WTC11 (cell line): ENCODE data around the gene TMC4. TPM values are rescaled to one million over a fixed set of nuclear protein-coding genes. Genes with fewer than 3 reads are reported as not detected.

Experiments used
- ATF1 ChIP-seq: sonication (generic); formaldehyde crosslinking; IDR thresholded peaks from 2 replicates; pipeline ENCODE4 v1.8.1; 2023; ENCODE audit warnings: mild to moderate bottlenecking, moderate library complexity, missing genetic modification reagents
- CREB1 ChIP-seq: sonication (generic); formaldehyde crosslinking; IDR thresholded peaks from 2 replicates; pipeline ENCODE4 v1.8.0; 2023; ENCODE audit warnings: mild to moderate bottlenecking, missing genetic modification reagents
- CREM ChIP-seq: sonication (generic); formaldehyde crosslinking; IDR thresholded peaks from 2 replicates; pipeline ENCODE4 v1.8.1; 2022; ENCODE audit warnings: mild to moderate bottlenecking, missing genetic modification reagents, moderate library complexity
- ETV6 ChIP-seq: sonication (generic); formaldehyde crosslinking; IDR thresholded peaks from 2 replicates; pipeline ENCODE4 v1.8.1; 2022; ENCODE audit warnings: mild to moderate bottlenecking, missing genetic modification reagents
- FOXK1 ChIP-seq: sonication (generic); formaldehyde crosslinking; IDR thresholded peaks from 2 replicates; pipeline ENCODE4 v1.8.0; 2022; ENCODE audit warnings: mild to moderate bottlenecking, moderate library complexity, missing genetic modification reagents
- GABPB1 ChIP-seq: sonication (generic); formaldehyde crosslinking; IDR thresholded peaks from 2 replicates; pipeline ENCODE4 v1.8.1; 2023; ENCODE audit warnings: mild to moderate bottlenecking, missing genetic modification reagents
- IRF2 ChIP-seq: sonication (generic); formaldehyde crosslinking; IDR thresholded peaks from 2 replicates; pipeline ENCODE4 v1.8.0; 2022; ENCODE audit warnings: low read depth, missing genetic modification reagents, borderline replicate concordance
- JUN ChIP-seq: sonication (generic); formaldehyde crosslinking; IDR thresholded peaks from 2 replicates; pipeline ENCODE4 v1.8.0; 2023; ENCODE audit warnings: mild to moderate bottlenecking, missing genetic modification reagents
- NFYB ChIP-seq: sonication (generic); formaldehyde crosslinking; conservative IDR thresholded peaks from 2 replicates; pipeline ENCODE4 v1.8.0; 2022; ENCODE audit warnings: low read depth, missing genetic modification reagents
- PRRX2 ChIP-seq: fragments of 250-450 bp; sonication (Bioruptor Pico); IDR thresholded peaks from 2 replicates; pipeline ENCODE4 v1.8.0; 2021; ENCODE audit warnings: mild to moderate bottlenecking
- RORB ChIP-seq: fragments of 250-450 bp; sonication (Bioruptor Pico); IDR thresholded peaks from 2 replicates; pipeline ENCODE4 v1.9.0; 2021; ENCODE audit warnings: mild to moderate bottlenecking
- SMAD3 ChIP-seq: sonication (generic); formaldehyde crosslinking; IDR thresholded peaks from 2 replicates; pipeline ENCODE4 v1.8.0; 2022; ENCODE audit warnings: missing genetic modification reagents, mild to moderate bottlenecking, borderline replicate concordance
- SOX15 ChIP-seq: fragments of 250-450 bp; sonication (Bioruptor Pico); IDR thresholded peaks from 2 replicates; pipeline ENCODE4 v1.9.0; 2021; ENCODE audit warnings: mild to moderate bottlenecking
- SP1 ChIP-seq: sonication (generic); formaldehyde crosslinking; conservative IDR thresholded peaks from 2 replicates; pipeline ENCODE4 v1.8.1; 2022; ENCODE audit warnings: missing genetic modification reagents
- TCF7 ChIP-seq: sonication (generic); formaldehyde crosslinking; IDR thresholded peaks from 2 replicates; pipeline ENCODE4 v1.8.0; 2022; ENCODE audit warnings: mild to moderate bottlenecking, low read depth, missing genetic modification reagents, moderate library complexity
- TEAD4 ChIP-seq: sonication (generic); formaldehyde crosslinking; IDR thresholded peaks from 2 replicates; pipeline ENCODE4 v1.8.0; 2022; ENCODE audit warnings: mild to moderate bottlenecking, missing genetic modification reagents
- ZNF121 ChIP-seq: sonication (generic); formaldehyde crosslinking; IDR thresholded peaks from 2 replicates; pipeline ENCODE4 v1.8.0; 2023; ENCODE audit warnings: missing genetic modification reagents
- ZNF138 ChIP-seq: sonication (generic); formaldehyde crosslinking; conservative IDR thresholded peaks from 2 replicates; pipeline ENCODE4 v1.8.1; 2022; ENCODE audit warnings: mild to moderate bottlenecking, moderate library complexity, missing genetic modification reagents
- ZNF416 ChIP-seq: fragments of 250-450 bp; sonication (Bioruptor Pico); IDR thresholded peaks from 2 replicates; pipeline ENCODE4 v1.9.0; 2021; ENCODE audit warnings: mild to moderate bottlenecking, inconsistent platforms
- total RNA-seq: library from RNA; stranded (reverse); gene quantifications from 3 replicates; pipeline ENCODE4 v1.2.3, GENCODE V29; 2021
- TF ChIP-seq, protein P1 (sequence below): sonication (generic); formaldehyde crosslinking; IDR thresholded peaks from 2 replicates; pipeline ENCODE4 v1.8.1; 2022; ENCODE audit warnings: mild to moderate bottlenecking, missing genetic modification reagents, moderate library complexity, borderline replicate concordance
- TF ChIP-seq, protein P2 (sequence below): fragments of 250-450 bp; sonication (Bioruptor Pico); IDR thresholded peaks from 2 replicates; pipeline ENCODE4 v1.9.0; 2021; ENCODE audit warnings: moderate library complexity, mild to moderate bottlenecking, inconsistent platforms, borderline replicate concordance
- TF ChIP-seq, protein P3 (sequence below): fragments of 250-450 bp; sonication (Bioruptor Pico); conservative IDR thresholded peaks from 2 replicates; pipeline ENCODE4 v1.9.0; 2021; ENCODE audit warnings: mild to moderate bottlenecking
- TF ChIP-seq, protein P4 (sequence below): sonication (generic); formaldehyde crosslinking; IDR thresholded peaks from 2 replicates; pipeline ENCODE4 v1.8.0; 2022; ENCODE audit warnings: mild to moderate bottlenecking, missing genetic modification reagents
- TF ChIP-seq, protein P5 (sequence below): sonication (generic); formaldehyde crosslinking; IDR thresholded peaks from 2 replicates; pipeline ENCODE4 v1.8.0; 2023; ENCODE audit warnings: missing genetic modification reagents, mild to moderate bottlenecking, borderline replicate concordance
- TF ChIP-seq, protein P6 (sequence below): fragments of 250-450 bp; sonication (Bioruptor Pico); IDR thresholded peaks from 2 replicates; pipeline ENCODE4 v1.9.0; 2021; ENCODE audit warnings: mild to moderate bottlenecking
- TF ChIP-seq, protein P7 (sequence below): sonication (generic); formaldehyde crosslinking; IDR thresholded peaks from 2 replicates; pipeline ENCODE4 v1.8.0; 2022; ENCODE audit warnings: missing genetic modification reagents

TMC4 gene
- total RNA-seq, 1 experiment from 2014 or later: 9.3 TPM

DNA sequence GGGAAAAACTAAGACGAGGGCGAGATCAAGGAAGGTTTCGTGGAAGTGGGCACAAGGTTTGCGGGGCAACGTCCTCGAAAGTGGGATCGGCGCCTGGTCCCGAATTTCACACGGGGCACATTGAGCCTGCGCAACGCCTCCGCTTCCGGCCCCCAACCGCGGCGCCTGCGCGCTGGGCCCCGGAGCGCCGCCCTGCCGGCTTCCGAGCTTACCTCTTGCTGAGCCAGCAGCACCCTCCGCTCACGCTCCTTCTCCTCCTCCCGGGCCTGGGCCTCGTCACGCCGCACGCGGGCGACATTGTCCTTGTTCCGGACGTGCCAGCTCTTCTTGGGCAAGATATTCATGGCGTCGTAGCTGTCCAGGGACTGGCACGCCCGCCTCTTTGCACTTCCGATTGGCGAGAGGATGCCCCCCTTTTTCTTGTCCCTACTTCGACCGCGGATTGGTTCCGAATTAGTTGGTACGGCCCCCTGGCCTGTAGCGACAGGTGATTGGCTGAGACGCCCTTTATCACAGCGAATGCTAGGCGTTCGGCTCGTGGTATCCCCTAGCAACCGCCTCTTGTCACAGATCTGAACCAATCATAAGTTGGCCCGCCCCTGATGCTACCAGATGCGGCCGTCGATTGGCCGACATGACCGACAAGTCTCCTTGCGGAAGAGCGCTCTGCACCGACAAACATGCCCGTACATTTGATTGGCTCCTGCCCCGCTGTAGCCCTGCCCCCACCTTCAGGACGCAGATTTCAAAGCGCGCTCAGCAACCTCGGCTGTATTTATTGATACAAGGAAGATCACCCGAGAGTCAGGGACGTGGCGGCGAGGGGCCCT is 13.4 kb downstream of the TMC4 start, which contains the start of gene LENG1 (continued):
- TF ChIP-seq, protein P1, sequence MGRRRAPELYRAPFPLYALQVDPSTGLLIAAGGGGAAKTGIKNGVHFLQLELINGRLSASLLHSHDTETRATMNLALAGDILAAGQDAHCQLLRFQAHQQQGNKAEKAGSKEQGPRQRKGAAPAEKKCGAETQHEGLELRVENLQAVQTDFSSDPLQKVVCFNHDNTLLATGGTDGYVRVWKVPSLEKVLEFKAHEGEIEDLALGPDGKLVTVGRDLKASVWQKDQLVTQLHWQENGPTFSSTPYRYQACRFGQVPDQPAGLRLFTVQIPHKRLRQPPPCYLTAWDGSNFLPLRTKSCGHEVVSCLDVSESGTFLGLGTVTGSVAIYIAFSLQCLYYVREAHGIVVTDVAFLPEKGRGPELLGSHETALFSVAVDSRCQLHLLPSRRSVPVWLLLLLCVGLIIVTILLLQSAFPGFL (CRISPR knock-in tag): peak; percentile 31; the same call in 1 of the 2 replicates
- no peak for TF ChIP-seq TEAD4 (CRISPR knock-in tag)
- no peak for TF ChIP-seq TCF7
- no peak for TF ChIP-seq CREM
- TF ChIP-seq, protein P2, sequence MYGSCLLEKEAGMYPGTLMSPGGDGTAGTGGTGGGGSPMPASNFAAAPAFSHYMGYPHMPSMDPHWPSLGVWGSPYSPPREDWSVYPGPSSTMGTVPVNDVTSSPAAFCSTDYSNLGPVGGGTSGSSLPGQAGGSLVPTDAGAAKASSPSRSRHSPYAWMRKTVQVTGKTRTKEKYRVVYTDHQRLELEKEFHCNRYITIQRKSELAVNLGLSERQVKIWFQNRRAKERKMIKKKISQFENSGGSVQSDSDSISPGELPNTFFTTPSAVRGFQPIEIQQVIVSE: no peak
- TF ChIP-seq, protein P3, sequence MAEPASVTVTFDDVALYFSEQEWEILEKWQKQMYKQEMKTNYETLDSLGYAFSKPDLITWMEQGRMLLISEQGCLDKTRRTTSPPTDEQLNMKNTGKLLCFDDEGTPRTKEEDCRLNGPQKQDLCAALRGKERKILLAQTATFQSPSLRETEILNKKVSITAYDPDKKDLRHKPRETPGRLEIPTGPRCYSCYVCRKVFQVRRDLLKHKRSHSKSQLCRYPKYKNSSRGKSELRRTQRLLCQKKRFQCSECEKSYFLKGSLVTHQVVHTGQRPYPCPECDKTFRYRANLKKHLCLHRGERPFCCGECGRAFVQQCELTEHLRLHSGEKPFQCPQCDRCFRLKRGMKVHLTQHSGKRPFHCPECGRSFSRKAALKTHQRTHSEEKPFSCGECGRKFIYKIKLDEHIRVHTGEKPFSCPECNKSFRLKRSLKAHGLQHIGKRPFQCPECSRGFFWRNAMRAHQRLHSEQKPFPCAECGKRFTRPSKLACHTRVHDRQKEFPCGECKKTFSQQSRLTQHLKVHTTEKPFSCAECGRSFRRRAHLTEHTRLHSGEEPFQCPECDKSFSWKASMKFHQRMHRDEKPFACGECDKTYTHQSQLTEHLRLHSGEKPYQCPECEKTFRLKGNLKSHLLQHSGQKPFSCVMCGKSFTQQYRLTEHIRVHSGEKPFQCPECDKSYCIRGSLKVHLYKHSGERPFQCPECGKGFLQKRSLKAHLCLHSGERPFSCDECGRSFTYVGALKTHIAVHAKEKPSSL: no peak
- peak; percentile 65; the same call in 1 of the 2 replicates for TF ChIP-seq GABPB1 (CRISPR knock-in tag)
- TF ChIP-seq ZNF138 (CRISPR knock-in tag): no peak
- no peak for TF ChIP-seq CREB1 (CRISPR knock-in tag)
- peak; percentile 94 for TF ChIP-seq ZNF121 (CRISPR knock-in tag)
- no peak for TF ChIP-seq SOX15 (CRISPR knock-in tag)
- TF ChIP-seq ATF1 (CRISPR knock-in tag): no peak
- TF ChIP-seq ZNF416 (CRISPR knock-in tag): peak; percentile 81
- TF ChIP-seq, protein P4, sequence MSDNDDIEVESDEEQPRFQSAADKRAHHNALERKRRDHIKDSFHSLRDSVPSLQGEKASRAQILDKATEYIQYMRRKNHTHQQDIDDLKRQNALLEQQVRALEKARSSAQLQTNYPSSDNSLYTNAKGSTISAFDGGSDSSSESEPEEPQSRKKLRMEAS (CRISPR knock-in tag): peak; percentile 84; the same call in 1 of the 2 replicates
- TF ChIP-seq, protein P5, sequence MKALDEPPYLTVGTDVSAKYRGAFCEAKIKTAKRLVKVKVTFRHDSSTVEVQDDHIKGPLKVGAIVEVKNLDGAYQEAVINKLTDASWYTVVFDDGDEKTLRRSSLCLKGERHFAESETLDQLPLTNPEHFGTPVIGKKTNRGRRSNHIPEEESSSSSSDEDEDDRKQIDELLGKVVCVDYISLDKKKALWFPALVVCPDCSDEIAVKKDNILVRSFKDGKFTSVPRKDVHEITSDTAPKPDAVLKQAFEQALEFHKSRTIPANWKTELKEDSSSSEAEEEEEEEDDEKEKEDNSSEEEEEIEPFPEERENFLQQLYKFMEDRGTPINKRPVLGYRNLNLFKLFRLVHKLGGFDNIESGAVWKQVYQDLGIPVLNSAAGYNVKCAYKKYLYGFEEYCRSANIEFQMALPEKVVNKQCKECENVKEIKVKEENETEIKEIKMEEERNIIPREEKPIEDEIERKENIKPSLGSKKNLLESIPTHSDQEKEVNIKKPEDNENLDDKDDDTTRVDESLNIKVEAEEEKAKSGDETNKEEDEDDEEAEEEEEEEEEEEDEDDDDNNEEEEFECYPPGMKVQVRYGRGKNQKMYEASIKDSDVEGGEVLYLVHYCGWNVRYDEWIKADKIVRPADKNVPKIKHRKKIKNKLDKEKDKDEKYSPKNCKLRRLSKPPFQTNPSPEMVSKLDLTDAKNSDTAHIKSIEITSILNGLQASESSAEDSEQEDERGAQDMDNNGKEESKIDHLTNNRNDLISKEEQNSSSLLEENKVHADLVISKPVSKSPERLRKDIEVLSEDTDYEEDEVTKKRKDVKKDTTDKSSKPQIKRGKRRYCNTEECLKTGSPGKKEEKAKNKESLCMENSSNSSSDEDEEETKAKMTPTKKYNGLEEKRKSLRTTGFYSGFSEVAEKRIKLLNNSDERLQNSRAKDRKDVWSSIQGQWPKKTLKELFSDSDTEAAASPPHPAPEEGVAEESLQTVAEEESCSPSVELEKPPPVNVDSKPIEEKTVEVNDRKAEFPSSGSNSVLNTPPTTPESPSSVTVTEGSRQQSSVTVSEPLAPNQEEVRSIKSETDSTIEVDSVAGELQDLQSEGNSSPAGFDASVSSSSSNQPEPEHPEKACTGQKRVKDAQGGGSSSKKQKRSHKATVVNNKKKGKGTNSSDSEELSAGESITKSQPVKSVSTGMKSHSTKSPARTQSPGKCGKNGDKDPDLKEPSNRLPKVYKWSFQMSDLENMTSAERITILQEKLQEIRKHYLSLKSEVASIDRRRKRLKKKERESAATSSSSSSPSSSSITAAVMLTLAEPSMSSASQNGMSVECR (CRISPR knock-in tag): peak; percentile 55; the same call in 1 of the 2 replicates
- TF ChIP-seq NFYB (CRISPR knock-in tag): peak; percentile 98
- TF ChIP-seq SP1 (CRISPR knock-in tag): peak; percentile 83
- peak; percentile 59; the same call in 1 of the 2 replicates for TF ChIP-seq SMAD3
- TF ChIP-seq, protein P6, sequence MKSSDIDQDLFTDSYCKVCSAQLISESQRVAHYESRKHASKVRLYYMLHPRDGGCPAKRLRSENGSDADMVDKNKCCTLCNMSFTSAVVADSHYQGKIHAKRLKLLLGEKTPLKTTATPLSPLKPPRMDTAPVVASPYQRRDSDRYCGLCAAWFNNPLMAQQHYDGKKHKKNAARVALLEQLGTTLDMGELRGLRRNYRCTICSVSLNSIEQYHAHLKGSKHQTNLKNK (CRISPR knock-in tag): no peak
- no peak for TF ChIP-seq PRRX2 (CRISPR knock-in tag)
- TF ChIP-seq ETV6 (CRISPR knock-in tag): 0 out of 2 replicates have a peak, but pooled peaks have one; percentile 55
- no peak for TF ChIP-seq IRF2 (CRISPR knock-in tag)
- TF ChIP-seq FOXK1 (CRISPR knock-in tag): peak; percentile 23; the same call in 1 of the 2 replicates
- no peak for TF ChIP-seq JUN (CRISPR knock-in tag)
- TF ChIP-seq, protein P7, sequence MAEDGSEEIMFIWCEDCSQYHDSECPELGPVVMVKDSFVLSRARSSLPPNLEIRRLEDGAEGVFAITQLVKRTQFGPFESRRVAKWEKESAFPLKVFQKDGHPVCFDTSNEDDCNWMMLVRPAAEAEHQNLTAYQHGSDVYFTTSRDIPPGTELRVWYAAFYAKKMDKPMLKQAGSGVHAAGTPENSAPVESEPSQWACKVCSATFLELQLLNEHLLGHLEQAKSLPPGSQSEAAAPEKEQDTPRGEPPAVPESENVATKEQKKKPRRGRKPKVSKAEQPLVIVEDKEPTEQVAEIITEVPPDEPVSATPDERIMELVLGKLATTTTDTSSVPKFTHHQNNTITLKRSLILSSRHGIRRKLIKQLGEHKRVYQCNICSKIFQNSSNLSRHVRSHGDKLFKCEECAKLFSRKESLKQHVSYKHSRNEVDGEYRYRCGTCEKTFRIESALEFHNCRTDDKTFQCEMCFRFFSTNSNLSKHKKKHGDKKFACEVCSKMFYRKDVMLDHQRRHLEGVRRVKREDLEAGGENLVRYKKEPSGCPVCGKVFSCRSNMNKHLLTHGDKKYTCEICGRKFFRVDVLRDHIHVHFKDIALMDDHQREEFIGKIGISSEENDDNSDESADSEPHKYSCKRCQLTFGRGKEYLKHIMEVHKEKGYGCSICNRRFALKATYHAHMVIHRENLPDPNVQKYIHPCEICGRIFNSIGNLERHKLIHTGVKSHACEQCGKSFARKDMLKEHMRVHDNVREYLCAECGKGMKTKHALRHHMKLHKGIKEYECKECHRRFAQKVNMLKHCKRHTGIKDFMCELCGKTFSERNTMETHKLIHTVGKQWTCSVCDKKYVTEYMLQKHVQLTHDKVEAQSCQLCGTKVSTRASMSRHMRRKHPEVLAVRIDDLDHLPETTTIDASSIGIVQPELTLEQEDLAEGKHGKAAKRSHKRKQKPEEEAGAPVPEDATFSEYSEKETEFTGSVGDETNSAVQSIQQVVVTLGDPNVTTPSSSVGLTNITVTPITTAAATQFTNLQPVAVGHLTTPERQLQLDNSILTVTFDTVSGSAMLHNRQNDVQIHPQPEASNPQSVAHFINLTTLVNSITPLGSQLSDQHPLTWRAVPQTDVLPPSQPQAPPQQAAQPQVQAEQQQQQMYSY (CRISPR knock-in tag): no peak
- TF ChIP-seq RORB (CRISPR knock-in tag): no peak
